Gastrocnemius medialis (tissue), 4 donors: ENCODE measurements around the gene STAC2. TPM values are rescaled to one million over a fixed set of nuclear protein-coding genes. Genes with fewer than 3 reads are reported as not detected.
A peak's percentile ranks its signal among the peaks of the same experiment; 100 is the strongest.

Experiments
- ATAC-seq, 2 donors: fragments of 150-250 bp; one replicate each; pipeline ENCODE4 v1.9.1; 2016
- DNase-seq, 2 donors: peaks; one replicate each; pipeline ENCODE4 v3.0.0-alpha.2; 2019
- H3K27ac ChIP-seq, 4 donors: fragments of 200-600 bp; sonication (generic); 1 replicate in 1 of 4; 2 replicates in 3 of 4; pipeline ENCODE4 v1.5.1; 2016 to 2018; ENCODE audit warnings: mild to moderate bottlenecking in 2 of 4, moderate library complexity in 1 of 4
- H3K27me3 ChIP-seq, 3 donors: fragments of 200-600 bp; sonication (generic) in 2 of 3; 1 replicate in 1 of 3; 2 replicates in 2 of 3; pipeline versions ENCODE4 v1.5.1 to v1.6.0; 2016 to 2019; ENCODE audit warnings: mild to moderate bottlenecking in 1 of 3, moderate library complexity in 1 of 3
- H3K36me3 ChIP-seq, 2 donors: fragments of 200-600 bp; sonication (generic) in 1 of 2; one replicate each; pipeline ENCODE4 v1.5.1; 2017 to 2018
- H3K4me1 ChIP-seq, 2 donors: fragments of 200-600 bp; sonication (generic) in 1 of 2; one replicate each; pipeline ENCODE4 v1.5.1; 2016 to 2017; ENCODE audit warnings: mild to moderate bottlenecking in 2 of 2
- H3K4me3 ChIP-seq, 4 donors: fragments of 200-600 bp; sonication (generic) in 3 of 4; 1 replicate in 1 of 4; 2 replicates in 3 of 4; pipeline ENCODE4 v1.5.1; 2016 to 2019; ENCODE audit warnings: mild to moderate bottlenecking in 2 of 4
- H3K9me3 ChIP-seq, 3 donors: fragments of 200-600 bp; sonication (generic) in 2 of 3; 1 replicate in 1 of 3; 2 replicates in 2 of 3; pipeline ENCODE4 v1.5.1; 2016 to 2019
- CTCF ChIP-seq, 5 experiments: fragments of 450-650 bp in 3 of 5; fragments of 200-600 bp in 2 of 5; sonication (generic) in 2 of 5; IDR thresholded peaks in 4 of 5; conservative IDR thresholded peaks in 1 of 5; 1 replicate in 4 of 5; 2 replicates in 1 of 5; pipeline ENCODE4 v1.5.1; 2016 to 2019; ENCODE audit warnings: antibody characterized with exemption in 5 of 5, mild to moderate bottlenecking in 3 of 5, moderate library complexity in 3 of 5
- POLR2A ChIP-seq, 2 donors: fragments of 450-650 bp; IDR thresholded peaks; one replicate each; pipeline ENCODE4 v1.6.1; 2017; ENCODE audit warnings: antibody characterized with exemption in 2 of 2, mild to moderate bottlenecking in 2 of 2, moderate library complexity in 2 of 2
- in situ Hi-C, 4 donors: fragments of 200-750 bp; cut with MboI; loops; one replicate each; pipeline versions ENCODE4 v1.15.0 to v1.8.0; 2017; ENCODE audit warnings: low sequenced_read_pairs in 4 of 4
- intact Hi-C: fragments of 100-400 bp; cut with DNase I; formaldehyde crosslinking; loops from one replicate; pipeline ENCODE4 v1.15.1; 2023; ENCODE audit warnings: low total_unique reads
- total RNA-seq, 4 donors: library from RNA; depleted of rRNA; stranded (reverse); fragments of >200 nt; gene quantifications; one replicate each; pipeline versions ENCODE4 v1.1.0 to v1.2.3, GENCODE V29; 2016

Gene STAC2
- total RNA-seq, 4 donors from 2014 or later: not detected

GRCh38 chr17:39209317-39210092 lies 16.2 kb downstream of the STAC2 start:
- Histone ChIP-seq H3K4me3 (peak overlapping the region; percentile 45 to 69 (median 54)), H3K9me3 (no peaks in the 10 kb centered on the region), H3K27me3 (no peaks in the 10 kb centered on the region), H3K36me3 (peaks cover 0 to 6% of the 10 kb centered on the region in 2 donors), H3K4me1 (peaks cover 21 to 27% of the 10 kb centered on the region in 2 donors), H3K27ac (peak overlapping the region; percentile 86 to 94 (median 88))
- in situ Hi-C loops: loop anchor here in 3 of 4 donors (5.0 kb wide), 2 partner anchors 33 to 38 kb away; no protein-coding TSS in a partner anchor
- intact Hi-C loops: no loop called here
- TF ChIP-seq POLR2A (IDR thresholded peaks at IDR 0.05) (peak; percentile 61 to 68), CTCF (IDR thresholded peaks at IDR 0.05 in 4 of 5, conservative IDR thresholded peaks at IDR 0.05 in 1 of 5) (no peak)
- peak; percentile 88 for DNase-seq
- ATAC-seq: peak; percentile 79 to 89

GRCh38 chr17:39208893-39209292 lies 16.9 kb downstream of the STAC2 start:
- in situ Hi-C loops (loop anchor here in 3 of 4 donors (5.0 kb wide), 2 partner anchors 33 to 38 kb away; no protein-coding TSS in a partner anchor), intact Hi-C loops (no loop called here)
- peaks cover 0 to 12% of the 10 kb centered on the region in 2 donors for H3K36me3 ChIP-seq
- ATAC-seq (peak; percentile 24 to 35), DNase-seq (peak; percentile 38 to 61)
- no peaks in the 10 kb centered on the region for H3K27me3 ChIP-seq
- peak overlapping the region in 3 of 4 donors; percentile 45 to 69 (median 54) for H3K4me3 ChIP-seq
- TF ChIP-seq CTCF (IDR thresholded peaks at IDR 0.05 in 4 of 5, conservative IDR thresholded peaks at IDR 0.05 in 1 of 5) (no peak), POLR2A (IDR thresholded peaks at IDR 0.05) (no peak)
- peak overlapping the region; percentile 86 to 94 (median 88) for H3K27ac ChIP-seq
- no peaks in the 10 kb centered on the region for H3K9me3 ChIP-seq
- peaks cover 21 to 27% of the 10 kb centered on the region in 2 donors for H3K4me1 ChIP-seq

- H3K4me1 ChIP-seq: peaks cover 21 to 27% of the 10 kb centered on the region in 2 donors
- intact Hi-C loops: no loop called here
- H3K4me3 ChIP-seq: no peak overlapping the region
- in situ Hi-C loops: loop anchor here in 3 of 4 donors (5.0 kb wide), 2 partner anchors 34 to 39 kb away; no protein-coding TSS in a partner anchor
- H3K27ac ChIP-seq: peak overlapping the region; percentile 86 to 94 (median 88)
- no peaks in the 10 kb centered on the region for H3K9me3 ChIP-seq
- ATAC-seq: no peak
- TF ChIP-seq CTCF (IDR thresholded peaks at IDR 0.05 in 4 of 5, conservative IDR thresholded peaks at IDR 0.05 in 1 of 5) (no peak), POLR2A (IDR thresholded peaks at IDR 0.05) (no peak)
- peaks cover 0 to 20% of the 10 kb centered on the region in 2 donors for H3K36me3 ChIP-seq
- H3K27me3 ChIP-seq: no peaks in the 10 kb centered on the region
- no peak for DNase-seq
Observed at GRCh38 chr17:39208136-39208535, 17.6 kb downstream of the STAC2 start.

GRCh38 chr17:39205112-39205526 lies 20.6 kb downstream of the STAC2 start:
- Histone ChIP-seq H3K9me3 (no peaks in the 10 kb centered on the region), H3K27me3 (no peaks in the 10 kb centered on the region), H3K4me1 (peaks cover 32 to 34% of the 10 kb centered on the region in 2 donors), H3K4me3 (no peak overlapping the region), H3K36me3 (peaks cover 0 to 42% of the 10 kb centered on the region in 2 donors), H3K27ac (peak overlapping the region in 1 of 4 donors; percentile 9)
- no peak for DNase-seq
- TF ChIP-seq POLR2A (IDR thresholded peaks at IDR 0.05): no peak
- no peak for TF ChIP-seq CTCF (IDR thresholded peaks at IDR 0.05 in 4 of 5, conservative IDR thresholded peaks at IDR 0.05 in 1 of 5)
- in situ Hi-C loops (loop anchor here in 3 of 4 donors (5.0 kb wide), 2 partner anchors 37 to 42 kb away; no protein-coding TSS in a partner anchor), intact Hi-C loops (no loop called here)
- no peak for ATAC-seq
